GM18526 (cell line): Measurements from ENCODE around the gene TSPAN3.

Experiments used
- POLR2A ChIP-seq: IDR thresholded peaks from 3 replicates; pipeline ENCODE4 v1.6.1; 2011; ENCODE audit not compliant: insufficient read length; ENCODE audit errors: extremely low read depth

Gene TSPAN3

DNA sequence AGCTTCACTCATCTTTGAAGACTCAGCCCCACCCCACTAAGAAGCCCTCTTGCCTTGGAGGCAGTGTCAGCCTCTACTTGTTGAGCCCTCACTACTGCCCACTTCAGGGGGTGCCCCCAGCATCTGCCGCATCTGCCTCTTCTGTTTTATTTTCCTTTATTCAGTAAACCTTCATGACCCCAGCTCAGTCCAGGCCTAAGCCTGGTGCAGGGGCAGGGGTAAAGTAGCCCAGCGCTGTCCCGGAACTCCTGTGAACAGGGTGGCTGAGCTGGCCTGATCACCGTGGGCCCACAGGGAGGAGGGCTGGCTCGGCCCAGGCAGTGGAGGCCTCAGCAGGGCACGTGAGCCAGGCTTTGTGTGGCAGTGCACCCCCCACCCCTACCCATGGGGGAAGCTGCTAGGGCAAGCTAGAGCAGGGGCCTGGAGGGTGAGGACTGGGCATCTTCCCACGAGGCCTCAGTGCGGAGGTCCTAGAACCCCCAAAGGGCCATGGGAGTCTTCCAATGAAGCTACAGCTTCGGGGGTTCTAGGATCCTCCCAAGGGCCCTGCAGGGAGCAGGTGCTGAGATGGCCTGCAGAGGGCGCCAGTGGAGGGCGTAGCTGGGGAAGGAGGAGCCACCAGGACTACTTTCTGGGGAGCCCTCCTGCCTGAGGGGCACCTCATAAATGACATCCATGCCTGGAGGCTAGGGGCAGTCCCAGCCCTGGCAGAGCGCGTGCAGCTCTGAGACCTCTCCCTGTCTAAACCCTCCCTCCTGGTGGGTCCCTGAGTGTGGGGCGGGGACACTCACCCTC is 36.0 kb downstream of the TSPAN3 start:
- TF ChIP-seq POLR2A = no peak

DNA sequence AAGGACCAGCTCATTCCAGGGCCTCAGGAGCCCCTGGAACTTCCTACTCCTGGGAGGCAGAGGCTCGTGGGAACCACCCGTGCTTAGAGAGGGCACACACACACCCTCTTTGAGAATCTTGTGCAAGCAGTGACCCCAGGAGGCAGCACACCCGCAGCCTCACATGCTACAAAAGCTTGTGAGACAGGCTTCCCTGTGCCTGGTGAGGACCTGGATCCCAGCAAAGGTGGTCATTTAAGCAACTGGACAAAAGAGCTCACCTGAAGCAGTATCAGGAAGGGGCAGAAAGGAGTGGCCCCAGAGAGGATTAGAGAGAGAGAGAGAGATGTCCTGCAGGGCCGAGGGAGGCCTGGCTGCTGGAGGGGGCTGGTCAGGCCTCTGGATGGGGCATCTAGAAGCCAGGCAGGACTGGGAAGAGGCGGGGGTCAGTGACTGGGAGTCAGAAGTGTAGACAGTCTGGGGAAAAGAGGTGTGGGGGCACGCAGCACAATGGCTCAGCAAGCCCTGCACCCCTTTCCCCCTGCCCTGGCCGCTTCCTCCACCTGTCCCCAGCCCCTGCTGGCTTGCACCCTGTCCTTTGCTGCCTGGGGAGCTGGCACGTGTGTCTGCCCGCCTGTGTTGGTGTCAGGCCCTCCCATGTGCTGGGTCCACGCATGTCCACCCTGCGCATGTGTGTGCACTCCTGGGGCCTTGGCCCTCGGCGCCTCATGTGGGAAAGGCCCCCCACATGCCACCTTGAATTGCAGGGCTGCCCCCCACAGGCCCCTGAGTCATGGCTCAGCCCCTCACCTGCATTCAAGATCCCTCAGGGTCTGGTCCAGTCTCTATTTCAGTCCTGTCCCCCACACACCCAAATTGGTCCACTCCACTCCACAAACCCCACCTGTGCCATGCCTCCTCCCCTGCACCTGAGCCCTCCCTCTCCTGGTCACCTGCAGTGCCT is 36.9 kb downstream of the TSPAN3 start:
- no peak for TF ChIP-seq POLR2A

DNA sequence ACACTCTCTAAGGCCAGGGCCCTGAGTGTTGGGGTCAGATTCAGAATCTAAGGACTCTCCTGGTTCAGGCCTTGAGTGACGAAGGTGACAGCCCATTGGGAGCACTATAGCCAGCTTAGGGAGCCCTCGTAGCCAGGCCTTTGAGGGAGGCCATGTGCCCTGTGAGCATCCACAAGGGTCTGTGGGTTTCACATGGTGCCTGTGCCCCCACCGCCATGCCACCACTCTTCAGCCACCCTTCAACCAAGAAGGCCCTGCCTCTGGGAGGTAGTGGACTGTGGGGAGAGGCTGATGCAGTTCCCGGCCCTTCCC is 37.5 kb downstream of the TSPAN3 start:
- TF ChIP-seq POLR2A = no peak

DNA sequence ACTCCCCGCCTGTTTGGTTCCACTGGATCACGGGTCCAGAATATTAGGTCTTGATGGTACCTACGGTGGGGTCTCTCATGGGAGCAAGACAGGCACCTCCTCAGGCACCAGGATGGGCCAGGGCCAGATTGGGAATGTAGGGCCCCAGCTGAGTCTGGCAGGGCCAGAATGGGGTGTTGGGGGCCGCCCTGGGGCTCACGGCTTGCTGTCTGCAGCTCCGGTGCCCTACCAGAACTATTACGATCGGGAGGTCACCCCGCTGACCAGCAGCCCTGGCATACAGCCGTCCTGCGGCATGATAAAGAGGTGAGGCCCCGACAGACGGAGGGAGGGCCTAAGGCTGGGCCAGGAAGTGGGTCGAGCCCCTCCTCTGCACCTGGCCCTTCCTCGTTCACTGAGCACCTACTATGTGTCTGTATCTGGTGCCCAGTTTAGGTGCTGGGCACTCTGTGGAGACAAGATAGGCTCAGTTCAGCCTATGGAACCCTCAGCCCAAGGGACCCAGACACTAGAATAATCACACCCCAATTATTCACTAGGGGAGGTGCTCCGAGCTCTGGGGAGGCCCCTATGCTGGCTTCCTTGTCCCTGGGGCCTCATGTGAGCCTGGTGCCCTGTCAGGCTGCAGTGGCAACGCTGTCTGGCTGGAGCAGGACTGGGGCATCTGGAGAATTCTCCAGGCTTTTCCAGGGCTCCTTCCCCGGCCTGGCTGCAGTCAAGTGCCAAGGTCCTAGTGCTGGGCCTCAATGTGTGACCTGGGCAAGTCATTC is 38.1 kb downstream of the TSPAN3 start:
- no peak for TF ChIP-seq POLR2A

DNA sequence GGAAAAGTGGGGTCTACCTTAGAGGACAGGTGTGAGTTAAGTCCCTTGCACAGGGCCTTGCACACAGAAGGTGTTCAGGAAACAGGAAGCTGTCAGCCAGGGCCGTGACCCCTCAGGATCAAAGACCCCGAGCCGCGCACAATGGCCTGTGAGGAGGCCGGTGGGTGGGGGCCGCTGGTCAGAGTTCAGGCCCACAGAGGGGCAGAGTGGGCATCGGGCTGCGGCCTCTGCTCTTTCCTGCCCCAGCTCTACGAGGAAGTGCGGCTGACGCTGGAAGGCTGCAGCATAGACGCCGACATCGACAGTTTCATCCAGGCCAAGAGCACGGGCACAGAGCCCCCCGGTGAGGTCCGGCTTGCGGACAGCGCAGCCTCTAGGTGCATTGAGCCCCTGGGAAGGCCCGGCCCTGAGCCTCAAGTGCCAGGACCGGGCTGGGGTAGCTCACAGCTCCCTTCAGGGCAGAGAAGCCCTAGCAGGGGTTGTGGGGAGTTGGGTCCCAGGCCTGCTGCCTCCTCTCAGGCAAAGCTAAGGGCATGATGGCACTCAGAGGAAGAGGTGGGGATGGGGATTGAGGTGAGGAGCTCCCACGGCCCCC is 38.8 kb downstream of the TSPAN3 start:
- TF ChIP-seq POLR2A = no peak

DNA sequence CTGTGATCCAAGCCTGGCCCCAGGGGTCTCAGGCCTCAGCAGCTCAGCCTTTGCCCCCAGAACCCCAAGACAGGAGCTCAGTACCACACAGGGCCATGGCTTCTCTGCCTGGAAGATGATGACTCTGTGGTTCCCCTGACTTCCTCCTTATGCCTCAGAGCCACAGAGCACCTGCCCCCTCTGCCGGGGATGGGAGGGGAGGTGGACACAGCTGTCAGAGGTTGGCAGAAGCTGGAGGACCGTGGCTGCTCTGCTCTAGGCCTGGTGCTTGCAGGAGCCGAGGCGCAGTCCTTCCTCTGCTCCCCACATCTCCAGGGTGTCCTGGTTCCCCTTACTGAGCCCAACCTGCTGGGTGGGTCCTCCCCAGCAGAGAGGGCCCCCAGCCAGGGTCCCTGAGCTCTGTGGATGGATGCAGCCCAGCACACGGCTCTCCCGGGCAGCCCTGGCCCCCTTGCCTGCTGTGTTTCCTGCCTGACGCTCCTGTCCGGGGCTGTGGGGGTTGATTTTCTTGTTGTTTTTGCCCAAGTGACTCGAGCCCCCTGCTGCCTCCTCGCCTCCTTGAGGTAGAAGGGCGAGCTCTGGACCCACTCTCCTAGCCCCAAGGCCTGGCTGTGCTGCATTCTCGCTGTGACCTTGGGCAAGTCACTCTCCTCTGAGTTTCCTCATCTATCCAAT is 39.4 kb downstream of the TSPAN3 start:
- no peak for TF ChIP-seq POLR2A

DNA sequence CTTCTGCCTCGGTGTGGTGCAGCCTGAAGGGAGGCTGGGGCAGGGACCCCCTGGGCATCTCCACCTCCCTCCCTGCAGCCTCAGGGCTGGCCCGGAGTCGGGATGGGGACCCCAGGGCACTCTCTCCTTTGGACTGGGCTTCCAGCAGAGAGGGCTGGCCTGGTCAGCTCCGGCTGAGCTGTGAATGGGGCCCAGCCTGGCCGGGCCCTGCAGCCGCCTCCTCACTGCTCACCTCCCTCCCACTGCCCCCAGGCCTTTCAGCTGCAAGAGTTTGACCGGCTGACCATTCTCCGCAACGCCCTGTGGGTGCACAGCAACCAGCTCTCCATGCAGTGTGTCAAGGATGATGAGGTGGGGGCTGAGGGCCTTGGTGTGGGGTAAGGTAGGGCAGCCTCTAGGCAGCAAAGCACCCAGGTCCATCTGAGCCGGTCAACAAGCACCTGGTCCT is 40.0 kb downstream of the TSPAN3 start:
- no peak for TF ChIP-seq POLR2A

DNA sequence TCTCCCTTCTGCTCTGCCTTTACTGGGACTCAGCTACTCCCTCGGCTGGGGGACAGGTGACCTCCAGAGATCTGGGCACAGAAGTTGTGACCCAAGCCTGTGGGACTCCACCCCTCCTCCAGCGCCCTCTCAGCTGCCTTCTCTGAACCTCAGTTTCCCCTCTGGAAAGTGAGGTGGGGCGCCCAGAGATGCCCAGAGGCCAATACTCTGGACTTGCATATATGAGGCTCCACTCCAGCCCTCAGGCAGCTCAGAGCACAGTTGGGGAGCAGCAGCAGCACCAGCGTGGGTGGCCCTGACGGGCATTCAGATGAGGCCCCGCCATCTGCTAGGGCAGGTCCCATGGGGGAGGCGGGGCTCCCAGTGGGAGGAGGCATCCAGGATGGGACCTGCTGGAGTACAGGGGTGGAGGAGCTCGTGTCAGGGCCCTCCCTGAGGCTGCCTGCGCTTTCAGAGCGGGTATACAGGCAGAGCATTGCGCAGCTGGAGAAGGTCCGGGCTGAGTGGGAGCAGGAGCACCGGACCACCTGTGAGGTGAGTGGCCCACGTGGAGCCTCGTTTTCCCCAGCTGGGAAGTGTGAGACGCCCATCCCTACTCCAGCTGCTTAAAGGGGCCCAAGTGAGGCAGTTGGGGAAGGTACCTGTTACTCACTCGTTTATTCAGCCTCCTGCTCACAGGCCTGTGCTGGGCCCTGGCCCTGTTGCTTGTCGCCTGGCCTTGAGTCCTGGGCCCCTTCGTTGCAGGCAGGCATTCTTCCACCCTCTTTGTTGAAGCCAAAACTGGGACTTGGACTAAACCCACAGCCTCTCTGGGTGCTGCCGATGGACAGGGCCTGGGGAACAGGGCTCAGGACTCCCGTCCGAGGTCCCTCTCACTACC is 40.6 kb downstream of the TSPAN3 start:
- no peak for TF ChIP-seq POLR2A

DNA sequence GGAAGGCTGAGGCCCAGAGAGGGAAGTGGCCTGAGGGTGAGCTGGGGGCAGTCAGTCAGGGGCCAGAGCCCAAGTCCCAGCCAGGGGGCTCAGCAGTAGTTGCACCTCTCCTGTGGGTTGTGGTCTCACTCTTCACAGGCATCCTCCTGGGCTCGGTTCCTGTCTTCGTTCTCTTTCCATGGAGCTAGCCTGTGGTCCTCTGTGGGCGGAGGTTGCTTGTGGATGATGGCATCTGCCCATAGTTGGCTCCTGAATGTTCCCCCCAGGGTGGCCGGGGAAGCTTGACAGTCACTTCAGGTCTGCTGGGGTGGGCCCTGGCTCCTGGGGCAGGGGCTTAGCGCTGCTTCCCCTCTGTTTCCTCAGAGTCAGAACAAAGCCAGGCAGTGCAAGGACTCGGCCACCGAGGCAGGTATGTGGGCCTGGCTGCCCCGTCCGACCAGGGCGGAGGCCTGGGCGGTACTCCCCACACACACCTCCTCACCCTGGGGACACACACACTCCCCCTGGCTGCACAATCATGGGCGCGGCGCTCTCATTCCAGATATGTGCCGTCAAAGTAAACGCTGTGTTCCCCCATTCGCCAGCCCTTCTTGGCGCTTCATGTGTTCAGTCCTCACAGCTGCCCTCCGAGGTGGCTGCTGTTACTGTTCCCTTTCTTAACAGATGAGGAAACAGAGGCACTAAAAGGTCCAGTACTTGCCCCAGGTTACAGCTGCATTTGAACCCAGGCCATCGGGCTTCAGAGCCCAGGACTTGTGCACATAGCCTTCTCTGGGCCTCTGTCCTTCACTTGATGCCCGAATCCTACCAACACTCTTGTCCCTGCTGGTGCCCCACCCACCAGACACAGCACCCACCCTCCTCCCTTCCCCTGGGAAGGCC is 41.5 kb downstream of the TSPAN3 start:
- no peak for TF ChIP-seq POLR2A

DNA sequence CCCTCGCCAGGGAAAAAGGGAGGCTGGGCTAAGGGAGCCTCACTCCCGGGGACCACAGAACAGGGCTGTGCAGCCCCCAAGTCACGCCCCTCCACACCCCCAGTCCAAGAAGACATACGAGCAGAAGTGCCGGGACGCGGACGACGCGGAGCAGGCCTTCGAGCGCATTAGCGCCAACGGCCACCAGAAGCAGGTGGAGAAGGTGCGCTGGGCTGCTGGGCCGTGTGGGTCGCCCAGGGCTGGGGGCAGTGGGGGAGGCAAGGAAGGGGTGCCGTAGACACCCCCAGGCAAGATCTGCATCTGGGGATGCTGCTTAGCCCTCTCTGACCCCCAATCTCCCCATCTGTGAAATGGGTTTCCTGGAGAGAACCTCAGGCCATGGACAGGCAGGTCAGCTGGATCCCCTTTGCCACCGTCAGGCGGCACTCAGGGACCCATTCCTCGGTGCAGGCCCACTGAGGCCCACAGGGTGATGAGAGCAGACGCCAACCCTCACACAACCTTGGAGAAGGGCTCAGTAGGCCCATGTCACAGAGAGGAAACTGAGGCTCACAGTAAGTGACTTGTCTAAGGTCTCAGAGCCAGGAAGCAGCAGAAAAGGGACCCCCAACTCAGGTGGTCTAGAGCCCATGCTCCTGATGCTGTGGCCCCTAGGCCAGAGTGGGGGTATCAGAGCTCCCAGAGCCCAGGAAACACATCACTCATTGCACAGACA is 42.3 kb downstream of the TSPAN3 start:
- TF ChIP-seq POLR2A = no peak

DNA sequence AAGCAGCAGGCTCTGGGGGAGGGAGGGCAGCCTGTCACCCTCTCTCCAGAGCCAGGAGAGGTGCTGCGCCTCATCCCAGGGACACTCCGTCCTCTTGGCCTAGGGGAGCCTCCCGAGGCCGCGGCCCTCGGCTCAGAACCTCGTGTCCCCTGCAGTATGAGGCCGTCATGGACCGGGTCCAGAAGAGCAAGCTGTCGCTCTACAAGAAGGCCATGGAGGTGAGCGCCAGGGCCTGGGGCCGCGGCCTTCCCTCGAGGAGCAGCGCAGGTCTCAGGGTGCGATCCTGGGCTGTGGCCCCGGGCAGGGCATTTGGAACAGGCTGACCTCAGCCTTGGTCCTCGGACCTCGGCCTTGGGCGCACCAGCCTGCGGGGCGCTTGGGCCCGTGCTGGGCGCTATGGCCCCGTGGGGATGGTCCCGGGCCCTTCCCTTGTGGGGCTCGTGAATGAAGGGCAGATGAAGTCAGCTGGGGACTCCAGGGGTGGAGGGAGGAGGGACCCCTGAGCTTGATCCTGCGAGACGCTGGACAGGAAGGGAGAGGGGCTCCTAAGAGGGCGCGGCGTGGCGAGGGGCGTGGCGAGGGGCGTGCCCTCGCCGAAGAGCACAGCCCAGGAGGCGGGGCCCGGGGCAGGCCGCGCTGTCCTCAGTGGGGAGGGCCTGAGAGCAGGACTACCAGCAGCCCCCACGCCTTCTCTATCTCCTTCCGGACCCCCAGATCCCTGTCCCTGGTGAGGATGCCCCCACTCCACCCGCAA is 43.0 kb downstream of the TSPAN3 start:
- no peak for TF ChIP-seq POLR2A
